AG20443 (cell line): ENCODE results near the gene PCDHGA1.

Experiments used
- DNase-seq: peaks from one replicate; pipeline ENCODE4 v3.0.0; 2012; ENCODE audit warnings: low spot score, mixed read lengths

PCDHGA1 gene

GRCh38 chr5:141439411-141440141, 109.3 kb downstream of the PCDHGA1 start:
- DNase-seq: no peak

- no peak for DNase-seq
Observed at GRCh38 chr5:141440341-141440740, 110.0 kb downstream of the PCDHGA1 start.

GRCh38 chr5:141441571-141442170, 111.4 kb downstream of the PCDHGA1 start:
- DNase-seq: no peak

- no peak for DNase-seq
Observed at GRCh38 chr5:141465351-141465750, 135.0 kb downstream of the PCDHGA1 start.

GRCh38 chr5:141475625-141476131, 145.4 kb downstream of the PCDHGA1 start, which contains the start of gene PCDHGC3:
TSS of gene PCDHGC3 (plus strand) at chr5:141475966. CDS start at chr5:141476117, 151 bp downstream.
- peak; percentile 97 for DNase-seq

GRCh38 chr5:141476132-141476911, 146.0 kb downstream of the PCDHGA1 start:
- peak; percentile 77 for DNase-seq

GRCh38 chr5:141477044-141477575, 146.8 kb downstream of the PCDHGA1 start:
- no peak for DNase-seq

- no peak for DNase-seq
Observed at GRCh38 chr5:141477815-141478214, 147.5 kb downstream of the PCDHGA1 start.

- DNase-seq: no peak
Observed at GRCh38 chr5:141478321-141478945, 148.1 kb downstream of the PCDHGA1 start.

GRCh38 chr5:141479776-141480175, 149.5 kb downstream of the PCDHGA1 start:
- DNase-seq: no peak

GRCh38 chr5:141483902-141484301, 153.6 kb downstream of the PCDHGA1 start:
- no peak for DNase-seq

GRCh38 chr5:141484310-141484640, 154.0 kb downstream of the PCDHGA1 start:
- no peak for DNase-seq

GRCh38 chr5:141484641-141485311, 154.5 kb downstream of the PCDHGA1 start, which contains the start of gene PCDHGC4:
TSS of gene PCDHGC4 (plus strand) at chr5:141485030. CDS start at chr5:141485174, 144 bp downstream.
- DNase-seq: peak; percentile 57

GRCh38 chr5:141485321-141486055, 155.2 kb downstream of the PCDHGA1 start:
- no peak for DNase-seq

- DNase-seq: no peak
Observed at GRCh38 chr5:141486091-141486490, 155.8 kb downstream of the PCDHGA1 start.

- DNase-seq: no peak
Observed at GRCh38 chr5:141487131-141487530, 156.8 kb downstream of the PCDHGA1 start.

GRCh38 chr5:141488591-141489561, 158.6 kb downstream of the PCDHGA1 start, which contains the start of gene PCDHGC5:
TSS of gene PCDHGC5 (plus strand) at chr5:141489081. CDS start at chr5:141489241, 160 bp downstream.
- peak; percentile 88 for DNase-seq

- no peak for DNase-seq
Observed at GRCh38 chr5:141489841-141490240, 159.5 kb downstream of the PCDHGA1 start.

GRCh38 chr5:141490271-141490670, 160.0 kb downstream of the PCDHGA1 start:
- no peak for DNase-seq
